Measurements from ENCODE around the gene HMCN1.
"Not testable (repeated sequence)": the region's sequence is repeated elsewhere in the genome, so short reads cannot be mapped to it uniquely, and the experiment has no call there.

Gene HMCN1

GRCh38 chr1:186102547-186103148 lies 368.5 kb downstream of the HMCN1 start:
- no peak for DNase-seq

DNA sequence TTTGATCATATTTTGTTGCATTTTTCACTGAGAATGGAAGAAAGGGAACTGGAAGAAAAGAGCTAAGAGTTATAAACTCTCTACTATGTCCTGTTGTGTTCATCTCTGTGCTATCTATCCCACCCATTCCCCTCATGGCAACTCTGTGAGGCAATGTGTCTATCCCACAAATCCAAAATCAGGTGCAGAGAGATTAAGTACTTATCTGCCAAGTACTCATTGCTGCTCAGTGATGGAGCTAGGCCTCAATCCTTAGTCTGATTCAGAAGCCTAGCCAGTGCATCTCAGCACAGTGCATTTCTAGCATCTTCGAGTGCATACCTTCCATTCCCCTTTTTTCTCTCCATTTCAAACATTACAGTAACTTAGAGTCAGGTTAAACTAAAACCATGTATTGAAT lies 370.3 kb downstream of the HMCN1 start:
- DNase-seq: no peak

GRCh38 chr1:186112280-186112679 lies 378.1 kb downstream of the HMCN1 start:
- no peak for DNase-seq

- no peak for DNase-seq
Observed at GRCh38 chr1:186113461-186113860, 379.3 kb downstream of the HMCN1 start.

- DNase-seq: no peak
Observed at GRCh38 chr1:186118724-186119123, 384.5 kb downstream of the HMCN1 start.

DNA sequence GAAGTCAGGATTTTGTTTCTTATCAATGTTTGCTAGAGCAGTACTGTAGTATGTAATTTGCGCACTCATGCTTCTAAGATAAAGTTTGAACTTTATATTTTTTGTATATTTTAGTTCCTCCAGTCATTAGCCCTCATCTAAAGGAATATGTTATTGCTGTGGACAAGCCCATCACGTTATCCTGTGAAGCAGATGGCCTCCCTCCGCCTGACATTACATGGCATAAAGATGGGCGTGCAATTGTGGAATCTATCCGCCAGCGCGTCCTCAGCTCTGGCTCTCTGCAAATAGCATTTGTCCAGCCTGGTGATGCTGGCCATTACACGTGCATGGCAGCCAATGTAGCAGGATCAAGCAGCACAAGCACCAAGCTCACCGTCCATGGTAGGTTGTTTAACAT lies 388.6 kb downstream of the HMCN1 start:
- no peak for DNase-seq

DNA sequence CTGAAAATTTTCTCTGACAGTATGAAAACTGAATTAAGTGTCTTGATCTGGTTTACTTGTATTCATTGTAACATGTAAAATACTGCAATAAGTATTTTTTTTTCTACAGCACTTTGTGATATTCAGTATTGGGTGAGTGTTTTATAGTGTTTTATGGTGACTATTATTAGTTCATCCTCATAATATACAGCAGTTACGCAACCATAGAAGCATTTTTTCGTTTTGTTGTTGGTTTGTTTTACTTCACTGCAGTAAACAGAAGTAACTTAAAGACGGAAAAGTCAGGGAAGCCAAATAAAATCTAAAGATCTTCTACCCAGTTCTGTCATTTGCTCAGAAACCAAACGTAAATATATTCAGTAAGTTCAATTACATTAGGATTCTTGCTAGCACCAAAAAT lies 390.8 kb downstream of the HMCN1 start:
- DNase-seq: no peak

GRCh38 chr1:186125511-186125910 lies 391.3 kb downstream of the HMCN1 start:
- DNase-seq: no peak

GRCh38 chr1:186129758-186130157 lies 395.6 kb downstream of the HMCN1 start:
- no peak for DNase-seq

DNA sequence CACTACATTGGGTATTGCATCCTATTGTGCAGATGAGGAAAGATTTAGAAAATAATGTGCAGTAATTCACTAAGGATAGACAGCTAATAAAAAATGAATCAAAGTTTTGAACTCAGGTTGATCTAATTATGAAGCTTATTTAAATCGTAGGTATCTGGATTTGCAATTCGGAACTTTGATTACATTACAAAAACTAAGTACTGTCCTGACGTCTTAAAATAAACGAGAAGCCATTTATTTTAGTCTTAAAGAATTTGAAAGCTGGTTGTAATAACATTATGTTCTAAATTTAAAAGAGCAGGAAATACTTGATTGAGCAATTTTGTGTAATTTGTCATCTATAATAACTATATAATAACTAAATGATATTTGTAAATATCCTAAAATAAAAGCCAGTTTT lies 404.9 kb downstream of the HMCN1 start:
- no peak for DNase-seq

- DNase-seq: no peak
Observed at GRCh38 chr1:186139701-186140100, 405.5 kb downstream of the HMCN1 start.

DNA sequence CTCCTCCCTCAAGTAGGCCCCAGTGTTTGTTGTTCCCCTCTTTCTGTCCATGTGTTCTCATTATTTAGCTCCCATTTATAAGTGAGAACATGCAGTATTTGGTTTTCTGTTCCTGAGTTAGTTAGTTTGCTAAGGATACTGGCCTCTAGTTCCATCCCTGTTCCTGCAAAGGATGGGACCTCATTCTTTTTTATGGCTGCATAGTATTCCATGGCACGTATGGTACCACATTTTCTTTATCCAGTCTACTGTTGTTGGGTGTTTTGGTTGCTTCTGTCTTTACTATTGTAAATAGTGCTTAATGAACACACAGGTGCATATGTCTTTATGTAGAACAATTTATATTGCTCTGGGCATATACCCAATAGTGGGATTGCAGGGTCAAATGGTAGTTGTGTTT lies 408.0 kb downstream of the HMCN1 start:
- DNase-seq: no peak

- no peak for DNase-seq
Observed at GRCh38 chr1:186142916-186143315, 408.7 kb downstream of the HMCN1 start.

GRCh38 chr1:186143481-186143880 lies 409.3 kb downstream of the HMCN1 start:
- DNase-seq: no peak

DNA sequence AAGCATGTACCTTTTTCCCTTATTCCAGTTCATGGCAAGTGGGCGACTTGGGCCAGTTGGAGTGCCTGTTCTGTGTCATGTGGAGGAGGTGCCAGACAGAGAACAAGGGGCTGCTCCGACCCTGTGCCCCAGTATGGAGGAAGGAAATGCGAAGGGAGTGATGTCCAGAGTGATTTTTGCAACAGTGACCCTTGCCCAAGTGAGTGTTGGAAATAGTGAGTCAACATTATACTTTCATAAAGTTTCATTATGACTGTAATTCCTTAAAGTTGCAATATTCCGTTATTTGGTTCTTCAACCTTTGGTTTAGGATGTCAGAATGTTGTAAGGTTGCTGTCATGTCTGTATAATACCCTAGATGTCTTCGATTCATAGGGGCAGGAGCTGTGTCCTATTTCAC lies 410.3 kb downstream of the HMCN1 start:
- no peak for DNase-seq

DNA sequence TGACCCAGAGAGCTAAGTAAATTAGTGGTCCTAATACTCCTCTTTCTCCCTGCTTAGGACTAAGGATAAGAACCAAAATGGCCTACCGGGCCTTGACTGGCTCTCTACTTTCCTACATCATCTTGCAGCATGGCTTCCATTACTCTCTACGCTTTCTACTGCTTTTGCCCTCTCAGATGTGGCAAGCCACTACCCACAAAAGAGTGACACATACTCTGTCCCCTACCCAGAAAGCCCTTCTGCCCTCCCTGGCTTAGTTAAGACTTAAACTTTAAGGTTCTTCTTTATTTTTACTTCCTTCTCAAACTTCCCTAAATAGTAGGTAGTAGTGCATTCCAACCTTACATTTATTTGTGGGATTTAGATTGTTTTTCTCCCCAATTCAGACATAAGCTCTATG lies 412.8 kb downstream of the HMCN1 start:
- no peak for DNase-seq

GRCh38 chr1:186149591-186149990 lies 415.4 kb downstream of the HMCN1 start:
- DNase-seq: no peak

- no peak for DNase-seq
Observed at GRCh38 chr1:186152227-186152619, 418.0 kb downstream of the HMCN1 start.

GRCh38 chr1:186152620-186153239 lies 418.5 kb downstream of the HMCN1 start:
- DNase-seq: no peak

GRCh38 chr1:186154651-186155050 lies 420.5 kb downstream of the HMCN1 start:
- DNase-seq: no peak

DNA sequence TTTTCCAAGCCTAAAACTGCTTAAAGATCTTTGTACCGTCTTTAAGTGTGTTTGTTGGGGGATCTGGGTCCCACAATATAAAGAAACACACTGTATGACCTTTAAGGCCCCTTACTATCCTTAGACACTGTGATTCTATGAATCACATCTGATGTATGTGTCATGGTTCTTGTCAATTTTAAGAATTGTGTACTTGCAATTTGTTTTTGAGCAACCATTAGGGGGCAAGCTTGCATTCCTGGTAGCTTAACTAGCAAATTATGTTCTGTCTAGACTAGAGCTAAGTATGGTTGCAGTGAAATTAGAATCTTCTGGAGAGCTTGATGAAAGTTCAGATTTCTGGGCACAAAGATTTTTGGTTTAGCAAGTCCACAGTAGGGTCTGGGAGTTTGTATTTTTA lies 421.4 kb downstream of the HMCN1 start:
- DNase-seq: no peak

GRCh38 chr1:186162895-186163294 lies 428.7 kb downstream of the HMCN1 start:
- not testable (repeated sequence) for DNase-seq

- DNase-seq: no peak
Observed at GRCh38 chr1:186164773-186165172, 430.6 kb downstream of the HMCN1 start.

DNA sequence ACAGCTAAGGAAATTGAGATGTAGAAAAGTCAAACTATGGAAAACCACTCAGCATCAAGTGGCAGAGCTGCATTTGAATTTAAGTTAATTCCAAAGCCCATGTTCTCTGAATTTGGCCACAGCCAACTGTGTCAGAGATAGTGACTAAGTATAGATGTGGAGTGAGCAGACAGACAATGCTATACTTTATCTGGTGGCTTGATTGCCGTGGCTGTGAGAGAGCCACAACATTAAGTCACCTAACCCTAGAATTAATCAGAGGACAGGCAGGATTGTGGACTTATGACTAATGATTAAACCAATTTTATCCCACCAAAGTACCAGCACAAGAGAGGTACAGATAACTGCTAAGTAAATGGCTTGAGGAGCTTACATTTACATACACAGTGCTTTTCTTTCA lies 431.1 kb downstream of the HMCN1 start:
- no peak for DNase-seq

DNA sequence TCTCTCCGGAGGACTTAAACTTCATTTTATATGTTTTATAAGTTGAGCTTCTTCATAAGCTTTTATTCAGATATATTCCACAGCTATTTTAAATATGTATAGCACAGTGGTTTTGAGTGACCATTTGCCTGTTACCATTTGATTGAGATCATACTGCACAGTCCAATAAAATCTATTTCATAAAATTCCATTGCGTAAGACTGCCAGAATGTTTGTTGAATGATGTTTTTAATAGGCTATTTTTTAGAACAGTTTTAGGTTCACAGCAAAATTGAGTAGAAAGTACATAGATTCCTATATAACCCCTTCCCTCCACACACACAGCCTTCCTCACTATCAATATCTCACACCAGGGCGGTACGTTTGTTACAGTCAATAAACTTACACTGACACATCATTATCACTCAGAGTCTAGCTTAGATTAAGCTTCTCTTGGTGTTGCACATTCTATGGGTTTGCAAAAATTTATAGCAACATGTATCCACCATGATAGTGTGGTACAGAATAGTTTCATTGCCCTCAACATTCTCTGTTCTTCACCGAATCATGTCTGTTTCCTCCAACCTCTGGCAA lies 433.0 kb downstream of the HMCN1 start:
- no peak for DNase-seq
